Dermis blood vessel endothelial cell (primary cell): ENCODE measurements around the gene PARD3. TPM values are rescaled to one million over a fixed set of nuclear protein-coding genes. Genes with fewer than 3 reads are reported as not detected.

Experiments
- DNase-seq: peaks from one replicate; pipeline ENCODE4 v3.0.0; 2010
- total RNA-seq: library from RNA; depleted of rRNA; stranded (reverse); fragments of >200 nt; gene quantifications from 2 replicates; pipeline ENCODE4 v1.2.3, GENCODE V29; 2014

The PARD3 gene
- total RNA-seq, 1 donor from 2014 or later = 36.4 TPM

DNA sequence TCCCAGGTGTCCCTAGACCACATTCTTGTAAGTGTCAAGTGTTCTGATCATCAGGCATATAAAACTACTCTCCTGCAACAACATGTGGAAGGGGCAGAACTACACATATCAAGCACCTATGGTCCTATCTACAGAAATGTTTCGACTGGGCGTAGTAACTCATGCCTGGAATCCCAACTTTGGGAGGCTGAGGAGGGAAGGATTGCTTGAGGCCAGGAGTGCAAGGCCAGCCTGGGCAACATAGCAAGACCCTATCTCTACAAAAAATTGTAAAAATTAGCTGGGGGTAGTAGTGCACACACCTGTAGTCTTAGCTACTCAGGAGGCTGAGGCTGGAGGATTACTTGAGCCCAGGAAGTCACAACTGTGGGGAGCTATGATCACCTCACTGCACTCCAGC is 244.2 kb downstream of the PARD3 start:
- no peak for DNase-seq

DNA sequence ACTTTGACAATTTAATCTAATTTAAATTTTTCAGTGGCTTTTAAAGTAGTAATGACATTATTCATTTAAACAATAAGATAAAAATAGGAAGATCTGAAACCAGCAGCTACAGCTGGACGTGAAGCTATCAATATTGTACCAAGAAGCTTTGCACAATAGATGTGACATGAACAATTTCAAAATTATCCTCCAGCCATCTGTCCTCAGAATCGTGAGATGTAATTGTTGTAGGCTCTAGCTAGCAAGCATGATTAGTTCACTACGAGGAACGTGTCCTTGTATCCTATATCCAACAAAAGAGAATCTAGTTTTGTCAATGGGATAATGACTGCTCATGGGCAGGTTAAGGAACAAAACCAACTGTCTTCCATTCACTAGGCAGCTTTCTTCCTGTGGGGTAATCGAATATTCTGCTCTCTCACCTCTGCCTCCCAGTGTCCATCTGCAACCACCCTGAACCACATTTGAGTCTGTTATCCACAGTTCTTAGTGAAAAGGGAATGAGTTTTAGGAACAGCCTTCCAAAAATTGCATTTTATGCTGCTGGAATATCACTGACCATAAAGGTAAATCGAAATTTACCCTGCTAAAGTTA is 247.3 kb downstream of the PARD3 start:
- no peak for DNase-seq

DNA sequence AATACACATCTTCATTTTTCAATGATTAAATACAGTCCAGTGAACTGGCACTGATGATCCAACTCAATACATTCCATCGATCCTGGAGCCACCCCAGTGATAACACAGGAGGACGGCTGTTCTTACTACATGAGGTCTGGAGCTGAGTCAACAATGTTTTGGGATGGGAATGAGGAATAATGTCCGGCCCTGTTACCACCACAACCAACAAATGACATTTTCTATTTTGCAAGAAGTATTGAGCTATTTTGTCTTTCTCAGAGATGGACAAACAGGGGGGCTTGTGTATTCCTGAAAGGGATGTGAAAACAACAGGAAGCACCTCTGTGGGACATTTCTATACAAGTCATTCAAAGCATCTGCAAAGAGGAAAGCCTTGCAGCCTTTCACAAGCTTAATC is 249.2 kb downstream of the PARD3 start:
- no peak for DNase-seq

DNA sequence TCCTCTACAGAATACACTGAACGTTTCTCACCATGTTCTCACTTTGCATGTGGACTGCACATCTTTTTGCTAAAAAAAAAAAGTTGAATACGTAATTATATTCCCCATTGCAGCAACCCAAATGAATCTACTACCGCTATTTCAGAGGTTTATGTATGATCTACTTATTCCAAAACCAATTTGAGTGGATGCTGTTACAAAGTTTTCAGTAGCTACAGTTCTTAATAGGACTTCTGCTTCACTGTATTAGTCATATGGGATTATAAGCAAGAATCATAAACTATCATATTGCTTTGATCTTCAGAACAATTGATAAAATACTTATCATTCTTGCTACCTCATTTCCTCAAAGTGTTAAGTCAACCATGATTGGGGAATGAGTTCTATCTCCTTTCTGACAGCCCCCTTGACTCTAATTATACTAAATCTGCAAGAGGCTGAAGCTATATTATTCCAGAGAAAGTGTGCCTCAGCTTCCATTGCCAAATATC is 257.0 kb downstream of the PARD3 start:
- DNase-seq = no peak

DNA sequence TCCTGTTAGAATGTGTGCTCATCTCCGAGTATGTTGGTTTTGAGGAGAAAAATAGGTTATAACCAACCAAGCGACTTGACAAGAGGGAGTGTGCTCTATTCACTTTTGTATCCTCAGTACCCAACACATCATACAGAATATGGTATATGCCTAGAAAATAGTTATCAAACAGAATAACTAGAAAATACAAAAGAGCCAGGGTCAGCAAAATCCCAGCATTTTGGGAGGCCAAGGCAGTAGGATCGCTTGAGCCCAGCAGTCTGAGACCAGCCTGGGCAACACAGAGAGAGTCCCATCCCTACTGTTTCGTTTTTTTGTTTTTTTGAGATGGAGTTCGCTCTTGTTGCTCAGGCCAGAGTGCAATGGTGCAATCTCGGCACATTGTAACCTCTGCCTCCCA is 257.9 kb downstream of the PARD3 start:
- DNase-seq = no peak

DNA sequence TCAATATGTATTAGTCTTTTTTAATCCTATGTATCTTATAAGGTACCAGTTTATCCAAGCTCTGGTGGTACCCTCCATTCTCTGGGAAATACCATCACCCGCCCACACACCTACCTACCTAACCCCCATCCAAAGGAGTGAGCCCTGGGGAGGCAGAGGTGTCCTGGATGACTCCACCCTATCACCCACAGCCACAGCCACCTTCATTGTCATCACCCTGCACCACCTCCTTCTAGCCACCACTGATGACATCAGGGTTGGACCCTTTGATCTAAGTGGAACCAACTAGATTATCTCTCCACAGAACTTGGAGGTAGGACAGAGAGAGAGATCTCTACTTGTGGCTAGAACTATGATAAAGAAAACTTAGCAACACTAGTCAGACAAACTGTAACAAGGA is 259.4 kb downstream of the PARD3 start:
- no peak for DNase-seq

DNA sequence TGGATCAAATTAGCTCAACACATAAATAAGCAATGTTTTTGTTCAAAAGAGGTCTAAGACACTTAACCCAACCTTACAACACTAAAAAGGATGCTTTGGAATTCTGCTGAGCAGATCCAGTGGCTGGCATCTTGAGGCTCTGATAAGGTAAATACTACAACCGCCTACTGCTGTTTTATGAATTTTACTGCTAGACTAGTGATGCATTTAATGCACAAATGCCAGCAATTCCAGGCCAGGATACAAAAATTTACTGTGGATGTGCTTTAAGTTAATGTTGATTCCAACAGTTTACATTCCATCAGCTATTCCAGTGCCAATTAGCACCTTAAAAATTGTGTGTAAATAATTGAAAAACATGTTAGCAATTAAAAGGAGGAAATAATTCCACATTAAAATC is 261.3 kb downstream of the PARD3 start:
- no peak for DNase-seq

DNA sequence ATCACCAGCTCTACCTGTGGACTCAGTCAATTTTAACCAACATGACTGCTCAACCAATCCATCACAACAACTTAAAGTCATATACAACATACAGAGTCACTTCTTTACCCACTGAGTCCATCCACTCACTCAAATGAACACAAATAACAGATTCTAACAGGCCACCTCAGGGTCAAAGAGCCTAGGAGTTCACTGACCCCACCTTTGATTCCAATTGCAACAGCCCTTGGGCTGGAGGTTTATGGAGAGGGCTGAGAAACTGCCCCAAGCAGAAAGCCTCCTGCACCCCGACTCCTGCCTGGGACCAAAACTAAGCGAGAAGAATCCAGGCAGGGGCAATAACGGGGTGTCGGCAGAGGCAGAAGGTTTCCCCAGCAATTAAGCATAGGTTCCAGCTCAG is 263.8 kb downstream of the PARD3 start:
- DNase-seq = no peak

DNA sequence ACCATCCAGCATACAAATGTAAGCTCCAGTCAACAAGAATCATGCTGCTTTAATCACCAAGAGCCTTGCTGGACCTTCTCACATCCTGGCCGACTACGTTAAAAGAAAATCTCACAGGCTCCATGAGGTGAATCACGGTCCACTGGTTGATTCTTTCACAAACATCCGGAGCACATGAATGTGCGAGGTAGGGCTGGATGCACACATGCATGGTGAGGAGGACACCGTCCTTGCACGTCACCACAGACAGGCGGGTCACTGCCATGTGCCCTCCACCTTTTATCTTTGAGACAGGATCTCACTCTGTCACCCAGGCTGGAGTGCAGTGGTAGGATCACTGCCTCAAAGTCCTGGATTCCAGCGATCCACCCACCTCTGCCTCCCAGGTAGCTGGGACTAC is 265.1 kb downstream of the PARD3 start:
- DNase-seq = no peak

DNA sequence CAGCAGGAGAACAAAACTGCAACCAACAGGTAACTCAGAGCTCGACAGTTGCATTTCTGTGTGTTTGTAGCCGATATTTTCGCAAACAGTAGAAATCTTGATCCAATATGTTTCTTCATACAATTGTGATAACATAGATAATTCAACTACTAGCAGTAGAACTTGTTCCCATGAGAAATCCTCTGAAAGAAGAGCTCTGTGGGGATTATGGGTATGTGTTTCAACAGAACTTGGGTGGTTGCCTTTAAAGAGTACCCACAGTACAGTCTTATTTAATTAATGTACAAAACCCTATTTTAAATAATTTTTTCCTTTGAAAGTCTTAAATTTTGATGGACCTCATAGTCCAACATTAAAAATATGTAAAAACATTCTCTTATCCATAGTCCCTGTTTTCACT is 266.1 kb downstream of the PARD3 start:
- no peak for DNase-seq

DNA sequence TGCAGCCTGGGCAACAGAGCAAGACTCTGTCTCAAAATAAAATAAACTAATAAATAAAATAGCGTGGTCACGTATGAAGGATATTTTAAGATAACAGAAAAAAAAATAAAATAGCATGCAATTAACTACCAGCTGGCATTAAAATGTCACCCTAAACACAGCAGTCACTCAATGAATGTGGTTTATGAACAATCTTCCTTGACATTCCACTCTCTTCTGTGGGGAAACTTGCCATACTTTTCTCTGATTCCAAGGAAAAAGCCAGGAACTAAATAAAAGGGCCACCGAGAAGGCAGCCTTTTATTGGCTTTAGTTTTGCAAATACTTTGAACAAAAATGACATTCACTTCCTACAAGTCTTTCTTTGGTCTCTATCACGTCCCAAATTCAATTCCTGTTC is 266.6 kb downstream of the PARD3 start:
- DNase-seq = no peak

DNA sequence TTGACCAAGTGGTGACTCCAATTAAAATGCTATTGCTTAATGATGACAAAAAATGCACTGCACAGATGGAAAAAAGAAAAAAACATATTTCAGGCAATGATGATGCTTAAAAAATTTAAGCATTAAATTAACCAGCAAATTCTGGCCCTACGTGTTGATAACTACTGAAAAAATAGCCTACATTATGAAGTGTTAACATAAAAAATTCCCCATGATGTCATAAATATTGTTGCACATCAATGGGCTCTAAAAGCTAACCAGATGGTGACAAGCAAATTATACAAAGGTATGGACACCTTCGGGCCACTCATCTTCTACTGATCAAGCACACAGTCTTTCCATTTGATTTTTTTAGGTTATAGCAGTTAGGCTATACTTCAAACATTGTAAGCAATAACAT is 267.4 kb downstream of the PARD3 start:
- no peak for DNase-seq

DNA sequence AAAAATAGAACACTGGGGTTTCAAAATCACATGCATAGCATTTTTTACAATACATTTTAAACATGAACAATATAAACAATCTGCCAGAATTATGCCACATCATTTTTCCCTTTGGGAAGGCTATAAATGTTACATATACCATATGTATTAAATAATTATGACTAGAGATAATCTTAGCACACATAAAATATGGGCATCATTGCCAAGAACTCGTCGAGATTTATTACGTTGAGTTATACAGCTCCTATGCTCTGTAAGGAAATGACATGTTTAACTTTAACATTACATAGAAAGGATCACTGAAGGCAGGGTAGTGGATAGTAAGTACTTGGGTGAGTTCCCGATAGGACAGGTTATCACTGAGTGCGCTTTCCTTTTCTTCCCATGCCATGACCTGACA is 267.8 kb downstream of the PARD3 start:
- no peak for DNase-seq

DNA sequence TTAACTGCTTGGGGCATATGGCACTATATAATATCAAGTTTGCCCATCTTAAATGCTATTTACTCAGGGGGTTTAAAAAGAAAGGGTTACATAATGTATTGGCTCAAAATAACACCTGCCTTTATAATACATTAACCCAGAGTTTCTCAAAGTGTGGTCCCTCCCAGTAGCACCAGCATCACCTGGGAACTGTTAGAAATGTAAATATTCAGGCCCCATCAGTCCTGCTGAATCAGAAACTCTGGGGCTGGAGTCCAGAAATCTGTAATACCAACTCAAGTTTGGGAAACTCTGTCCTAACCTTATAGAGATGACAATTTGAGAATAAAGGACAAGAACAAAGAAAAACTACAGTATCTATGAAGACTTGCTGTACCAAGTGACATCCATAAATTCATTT is 270.7 kb downstream of the PARD3 start:
- no peak for DNase-seq

DNA sequence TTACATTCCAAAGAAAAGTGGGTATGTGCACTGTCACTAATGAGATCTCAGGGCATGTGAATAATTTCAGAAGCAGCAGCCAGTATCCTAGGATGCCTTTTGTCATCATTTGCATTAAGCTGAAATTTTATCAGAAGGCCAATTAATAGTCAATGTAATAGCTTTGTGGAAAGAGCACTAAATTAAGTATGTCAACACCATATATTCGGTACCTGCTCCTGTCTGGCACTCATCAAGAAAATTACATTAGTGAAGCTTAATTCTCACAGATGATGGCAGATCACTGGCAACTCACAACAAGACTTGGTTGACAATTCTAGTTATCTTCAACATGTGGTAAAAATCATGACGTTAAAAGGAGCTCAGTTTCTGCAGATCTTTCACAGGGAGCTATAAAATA is 271.4 kb downstream of the PARD3 start:
- DNase-seq = no peak

DNA sequence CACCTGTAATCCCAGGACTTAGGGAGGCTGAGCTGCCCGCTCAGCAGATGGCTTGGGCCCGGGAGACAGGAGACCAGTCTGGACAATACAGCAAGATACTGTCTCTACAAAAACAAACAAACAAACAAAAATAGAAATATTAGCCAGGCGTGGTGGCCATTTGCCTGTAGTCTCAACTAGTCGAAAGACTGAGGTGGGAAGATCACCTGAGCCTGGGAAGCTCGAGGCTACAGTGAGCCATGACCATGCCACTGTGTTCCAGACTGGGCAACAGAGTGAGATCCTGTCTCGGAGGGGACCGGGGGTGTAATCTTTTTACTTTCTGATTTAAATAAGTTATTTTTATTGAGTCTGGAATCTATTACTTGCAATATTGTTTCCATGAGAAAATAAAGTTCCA is 274.6 kb downstream of the PARD3 start:
- no peak for DNase-seq

DNA sequence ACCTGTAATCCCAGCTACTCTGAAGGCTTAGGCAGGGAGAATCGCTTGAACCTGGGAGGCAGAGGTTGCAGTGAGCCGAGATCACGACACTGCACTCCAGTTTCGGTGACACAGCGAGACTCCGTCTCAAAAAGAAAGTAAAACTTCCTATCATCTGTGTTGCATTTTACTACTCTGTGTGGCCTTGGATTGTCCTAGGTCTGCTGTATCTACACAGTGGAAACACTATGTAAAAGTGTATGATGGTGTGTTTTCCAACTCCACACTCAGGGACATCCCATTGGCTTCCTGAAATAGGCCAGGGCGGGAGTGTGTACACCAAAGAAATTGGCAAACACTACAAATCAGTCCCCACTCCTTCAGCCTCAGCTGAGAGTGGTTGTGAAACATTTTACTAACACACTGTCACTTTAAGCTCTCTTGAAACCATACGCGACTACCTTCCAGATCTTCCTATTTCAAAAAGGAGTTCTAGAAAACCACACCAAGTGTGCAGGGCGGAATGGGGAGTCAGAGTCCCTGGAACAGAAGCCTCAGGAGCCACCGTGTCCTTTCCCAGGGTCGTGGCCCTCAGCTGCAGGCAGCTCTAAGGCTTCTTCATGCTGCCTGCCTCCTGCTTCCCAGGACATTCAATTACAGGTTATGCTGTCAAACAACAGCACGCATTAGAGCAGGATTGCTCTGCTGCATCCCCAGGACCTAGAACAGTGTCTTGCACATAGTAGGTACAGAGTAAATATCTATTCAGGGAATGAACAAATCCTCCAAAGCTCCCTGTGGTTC is 275.4 kb downstream of the PARD3 start:
- DNase-seq = no peak

DNA sequence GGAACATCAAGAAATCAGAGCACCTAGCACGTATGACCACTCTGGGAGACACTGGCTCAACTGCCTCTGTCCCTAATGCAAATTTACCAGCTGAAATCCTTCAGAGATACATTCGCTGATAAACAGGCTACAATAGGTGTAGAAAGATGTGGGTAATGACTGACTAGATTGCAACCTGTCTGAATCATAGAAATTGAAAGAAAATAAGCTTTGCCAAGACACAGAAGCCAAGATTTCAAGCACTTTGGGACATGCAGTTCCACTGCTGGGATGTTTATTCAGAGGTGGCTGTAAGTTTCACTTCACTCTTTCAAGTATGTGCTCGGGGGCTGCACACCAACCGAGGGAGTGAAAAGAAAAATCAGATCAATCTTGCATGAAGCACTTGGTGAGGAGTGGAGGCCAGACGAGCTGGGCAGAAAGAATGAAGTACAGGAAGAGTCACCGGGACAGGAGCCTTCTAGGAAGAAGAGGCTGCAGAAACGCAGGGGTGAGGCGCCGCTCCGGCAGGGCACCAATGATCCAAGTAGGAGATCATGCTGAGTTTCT is 276.7 kb downstream of the PARD3 start:
- no peak for DNase-seq

DNA sequence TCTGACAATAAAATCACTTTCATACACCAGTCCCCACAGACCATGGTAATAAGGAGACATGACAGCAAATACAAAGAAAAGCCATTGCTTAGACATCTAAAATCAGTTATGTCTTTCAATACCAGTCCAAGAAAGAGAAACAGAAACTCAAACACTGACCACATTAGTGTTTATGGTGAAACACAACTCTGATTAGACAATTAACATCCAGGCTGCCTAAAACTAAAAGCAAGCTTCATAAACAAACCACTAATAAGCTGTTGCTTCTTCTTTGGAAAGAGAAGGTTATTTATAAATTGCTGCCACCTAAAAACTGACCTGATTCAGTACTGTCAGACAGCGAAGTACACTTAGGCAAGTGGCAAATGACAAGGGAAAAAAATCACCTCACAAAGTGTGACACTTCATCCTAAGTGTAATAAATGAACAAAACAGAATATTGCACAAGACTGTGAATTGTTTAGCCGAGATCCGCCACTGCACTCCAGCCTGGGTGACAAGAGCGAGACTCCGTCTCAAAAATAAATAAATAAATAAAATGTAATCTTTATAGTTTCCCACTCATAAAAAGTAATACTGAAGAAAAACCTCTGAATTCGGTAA is 277.4 kb downstream of the PARD3 start:
- no peak for DNase-seq

DNA sequence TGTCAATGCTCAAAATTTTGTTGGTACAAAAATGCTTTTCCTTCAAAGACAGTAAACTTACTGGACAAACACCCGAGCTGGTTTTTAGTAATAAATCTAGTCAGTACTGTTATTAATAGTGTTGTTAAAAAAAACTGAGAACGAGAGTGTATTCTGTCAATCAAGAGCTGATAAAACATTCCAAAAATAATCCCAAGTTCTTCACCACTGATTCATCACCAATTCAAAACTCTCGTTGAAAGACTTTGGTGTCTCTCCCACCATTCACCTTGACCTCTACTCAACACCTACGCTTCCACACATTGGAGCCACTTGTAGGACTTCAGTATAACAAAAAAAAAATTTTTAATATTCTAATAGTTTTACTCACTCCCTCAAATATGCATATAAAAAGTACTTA is 279.2 kb downstream of the PARD3 start:
- no peak for DNase-seq

DNA sequence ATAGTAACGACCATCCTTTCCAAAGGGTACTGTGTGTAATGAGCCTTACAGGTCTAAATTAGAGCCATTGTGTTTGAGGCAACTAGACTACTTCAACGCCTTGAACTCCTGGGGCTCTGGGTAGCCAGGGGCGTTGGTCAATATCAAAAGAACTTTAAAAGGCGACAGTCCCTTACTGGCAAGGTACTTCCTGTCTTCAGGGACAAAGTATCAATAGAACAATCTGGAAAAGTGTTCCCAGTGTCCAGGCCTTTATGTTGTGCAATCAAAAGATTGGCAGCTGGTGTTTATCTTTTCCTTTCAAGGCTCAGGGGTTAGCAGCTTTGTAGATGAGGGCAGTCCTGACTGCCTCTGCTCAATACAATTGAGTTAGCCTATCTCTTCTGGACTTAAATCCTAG is 284.3 kb downstream of the PARD3 start:
- DNase-seq = no peak

DNA sequence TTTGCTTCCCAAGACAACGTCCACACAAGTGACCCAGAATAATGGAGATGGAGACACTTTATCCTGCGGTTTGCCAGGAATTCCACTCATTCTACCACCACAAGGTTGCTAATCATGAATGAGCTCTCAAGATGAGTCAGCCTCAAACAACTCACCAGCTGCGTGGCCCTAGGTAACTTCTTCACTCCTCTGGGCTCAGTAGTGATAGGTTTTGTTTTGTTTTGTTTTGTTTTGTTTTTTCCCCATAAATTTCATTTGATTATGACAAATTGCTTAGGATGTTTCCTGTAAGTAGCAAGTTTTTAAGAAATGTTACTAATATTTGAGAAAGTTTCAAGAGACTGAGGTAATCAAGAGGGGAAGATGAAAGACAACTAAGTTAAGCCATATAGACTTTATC is 286.8 kb downstream of the PARD3 start:
- DNase-seq = peak; percentile 91

DNA sequence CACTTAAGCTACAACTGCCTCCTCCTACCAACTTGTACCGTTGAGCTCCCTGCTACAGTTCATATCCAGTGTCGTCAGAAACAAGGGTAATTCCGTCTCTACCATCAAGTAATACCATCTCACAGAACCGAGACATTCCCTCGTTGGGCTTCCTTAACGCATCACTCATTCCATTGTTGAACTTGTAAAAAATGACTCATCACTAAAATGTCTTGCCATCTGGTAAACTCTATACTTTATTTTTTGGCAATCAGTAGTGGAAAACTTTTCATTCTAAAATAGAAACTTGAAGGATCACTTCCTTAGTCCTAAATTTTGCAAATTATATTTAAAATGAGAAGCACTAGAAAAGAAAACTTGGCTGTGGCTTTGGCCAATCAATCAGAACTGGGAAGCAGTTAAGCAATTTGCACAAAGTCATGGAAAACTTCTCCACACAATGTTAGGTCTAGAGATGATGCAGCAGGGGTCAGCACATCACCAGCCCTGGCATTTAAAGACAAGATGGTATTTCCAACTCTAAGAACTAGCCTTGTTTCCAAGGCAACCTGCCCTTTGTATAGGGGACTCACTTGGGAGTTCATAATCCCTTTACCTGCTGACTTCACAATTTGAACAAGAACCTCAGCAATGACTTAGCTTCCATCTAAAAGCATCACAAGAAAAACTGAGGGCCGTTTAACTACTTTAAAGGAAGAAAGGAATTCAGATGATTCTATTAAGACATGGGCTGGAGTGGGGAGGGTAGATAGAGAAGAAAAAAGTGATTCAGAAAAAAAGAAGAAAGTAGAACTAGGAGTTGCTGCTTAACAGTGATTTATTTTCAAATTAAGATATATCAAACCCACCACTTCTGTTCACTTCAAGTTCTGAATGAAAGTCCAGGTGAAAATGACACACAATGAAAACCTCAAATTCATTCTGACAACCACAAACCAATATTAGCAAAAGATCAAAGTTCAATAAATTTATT is 288.1 kb downstream of the PARD3 start:
- peak; percentile 88 for DNase-seq
